ENCODE data around the gene ZNF563.

GRCh38 chr19:12270854-12271253 is 62.6 kb downstream of the ZNF563 start:
- TF ChIP-seq HDAC2 (IDR thresholded peaks at IDR 0.05; ENCODE audit: borderline replicate concordance in 1 of 2, low read depth in 2 of 2, low read length in 2 of 2) (no peak), EZH2 (IDR thresholded peaks at IDR 0.05; ENCODE audit: low read depth, low read length, severe bottlenecking) (no peak), POLR2AphosphoS5 (IDR thresholded peaks at IDR 0.05; ENCODE audit: low read depth, low read length) (no peak), CBX8 (IDR thresholded peaks at IDR 0.05; ENCODE audit: borderline replicate concordance, low read depth, low read length) (no peak), ATF3 (IDR thresholded peaks at IDR 0.05; ENCODE audit: insufficient read depth, low read depth, low read length) (no peak), SIRT6 (IDR thresholded peaks at IDR 0.05; ENCODE audit: low read length) (no peak), POLR2A (IDR thresholded peaks at IDR 0.05; ENCODE audit: control extremely low read depth in 1 of 2, low read depth in 2 of 2, low read length in 2 of 2) (no peak), CTCF (IDR thresholded peaks at IDR 0.05; ENCODE audit: control extremely low read depth in 1 of 3, insufficient read depth in 1 of 3, low read depth in 1 of 3, low read length in 3 of 3) (no peak), CHD1 (IDR thresholded peaks at IDR 0.05; ENCODE audit: low read depth, low read length) (no peak), CBX5 (IDR thresholded peaks at IDR 0.05; ENCODE audit: low read depth, low read length) (no peak)
